Measurements from ENCODE around the gene DNTT.
A peak's percentile ranks its signal among the peaks of the same experiment; 100 is the strongest.
"Not testable (repeated sequence)": the region's sequence is repeated elsewhere in the genome, so short reads cannot be mapped to it uniquely, and the experiment has no call there.

The DNTT gene

DNA sequence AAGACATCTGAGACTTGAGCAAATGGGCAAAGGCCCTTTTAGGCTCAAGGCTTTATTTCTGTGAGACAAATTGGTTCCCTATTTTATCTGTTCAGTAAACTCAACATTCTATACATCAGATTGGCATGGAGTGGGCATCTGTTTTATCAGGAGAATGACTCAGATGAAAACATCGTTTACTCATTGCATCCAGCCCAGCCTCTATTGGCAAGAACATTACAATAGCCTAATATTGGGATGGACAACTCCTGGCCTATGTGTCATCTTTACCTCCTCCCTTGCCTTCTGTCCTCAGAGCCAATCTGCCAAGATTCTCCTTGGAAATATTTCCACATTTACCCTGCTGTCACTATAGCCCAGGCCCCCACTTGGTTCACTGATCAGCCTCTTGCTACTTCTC is 27.4 kb upstream of the DNTT start:
- peak; percentile 25 to 72 for DNase-seq

- DNase-seq, result no peak
These were observed 25.0 kb upstream of the DNTT start for GRCh38 chr10:96279191-96279641.

GRCh38 chr10:96280859-96281258 is 23.4 kb upstream of the DNTT start:
- DNase-seq, result no peak

DNA sequence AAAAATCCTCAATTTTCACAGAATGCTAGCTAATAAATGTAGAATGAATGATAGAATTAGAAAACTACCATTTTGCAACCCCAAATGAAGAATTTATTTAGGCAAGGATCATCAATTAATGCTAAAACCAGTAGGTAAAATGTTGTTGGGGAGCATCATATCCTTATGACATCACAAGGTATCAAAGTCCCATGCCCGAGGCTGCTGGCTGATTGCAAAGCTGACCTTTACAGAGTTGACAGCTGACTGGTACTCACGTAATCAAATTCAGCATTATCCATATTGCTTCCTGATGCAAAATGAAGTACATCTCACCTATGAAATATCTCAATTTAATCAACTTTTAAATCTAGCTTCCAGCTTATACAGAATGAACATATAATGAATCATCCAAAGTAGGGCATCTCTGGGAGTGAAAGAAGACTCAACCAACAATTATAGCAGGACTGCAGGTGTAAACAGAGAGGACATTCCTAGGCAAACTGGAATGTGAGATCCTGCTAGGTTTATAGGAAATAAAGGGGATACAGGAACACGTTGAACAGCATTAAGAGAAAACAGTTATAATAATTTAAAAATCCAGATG is 22.7 kb upstream of the DNTT start:
- no peak for DNase-seq

GRCh38 chr10:96283351-96283750 is 20.9 kb upstream of the DNTT start:
- DNase-seq, result no peak

DNA sequence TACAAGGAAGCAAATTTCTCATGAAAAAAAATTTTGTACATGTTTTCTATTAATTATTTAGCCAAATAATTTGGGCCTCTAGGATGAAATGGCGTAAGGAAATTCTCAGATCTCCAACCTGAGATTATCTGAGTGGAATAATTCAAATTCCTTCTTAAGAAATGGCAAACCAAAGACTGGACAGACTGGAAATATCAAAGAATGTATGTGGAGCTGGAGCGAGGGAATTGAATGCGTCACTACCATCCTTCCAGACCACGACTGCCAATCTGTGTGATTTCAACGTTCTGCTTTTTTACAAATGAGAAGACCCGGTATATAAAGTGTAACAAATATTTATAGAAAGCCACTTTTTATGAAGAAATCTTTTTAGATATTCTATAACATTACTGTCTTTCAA is 20.5 kb upstream of the DNTT start:
- no peak for DNase-seq

DNA sequence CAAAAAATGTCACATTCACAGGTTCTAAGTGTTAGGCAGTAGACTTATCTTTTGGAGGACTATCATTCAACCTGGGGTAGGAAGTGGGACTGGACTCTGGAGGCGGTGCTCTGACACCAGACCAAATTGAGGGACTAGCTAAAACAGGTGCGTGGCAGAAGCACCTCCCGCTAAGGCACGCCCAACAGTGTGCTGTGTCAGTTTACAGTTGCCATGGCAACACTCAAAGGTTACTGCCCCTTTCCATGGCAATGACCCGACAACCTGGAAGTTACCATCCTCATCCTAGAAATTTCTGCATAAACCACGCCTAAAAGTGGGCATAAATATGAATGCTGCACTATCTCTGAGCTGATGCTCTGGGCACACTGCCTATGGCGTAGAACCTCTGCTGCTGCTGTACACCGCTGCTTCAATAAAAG is 18.9 kb upstream of the DNTT start:
- DNase-seq, result no peak

- peak in 1 of 2 experiments; percentile 13 for DNase-seq
These were observed 16.7 kb upstream of the DNTT start for GRCh38 chr10:96287392-96288105.

DNA sequence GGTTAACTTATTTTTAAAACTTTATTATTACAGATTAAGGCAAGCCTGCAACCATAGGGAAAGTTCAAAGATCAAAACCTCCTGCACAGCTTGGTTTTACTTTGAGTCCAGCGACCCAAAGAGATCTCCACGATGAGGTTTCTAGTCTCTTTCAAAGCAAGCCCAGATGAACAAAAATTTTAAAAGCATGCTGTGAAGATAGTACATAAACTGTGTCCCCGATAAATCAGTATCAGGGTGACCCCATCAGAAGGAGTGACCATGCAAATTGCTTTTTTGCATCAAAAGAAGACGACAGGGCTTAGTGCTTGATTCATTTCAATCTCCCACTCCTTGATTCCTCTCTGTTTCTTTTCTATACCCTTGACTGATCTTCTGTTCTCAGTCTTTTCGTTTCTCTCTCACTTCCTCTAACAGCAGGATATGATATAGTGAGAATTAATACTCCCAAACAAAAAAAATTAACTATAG is 16.0 kb upstream of the DNTT start:
- DNase-seq, result no peak

GRCh38 chr10:96289218-96289910 is 14.9 kb upstream of the DNTT start:
- DNase-seq, result no peak

DNA sequence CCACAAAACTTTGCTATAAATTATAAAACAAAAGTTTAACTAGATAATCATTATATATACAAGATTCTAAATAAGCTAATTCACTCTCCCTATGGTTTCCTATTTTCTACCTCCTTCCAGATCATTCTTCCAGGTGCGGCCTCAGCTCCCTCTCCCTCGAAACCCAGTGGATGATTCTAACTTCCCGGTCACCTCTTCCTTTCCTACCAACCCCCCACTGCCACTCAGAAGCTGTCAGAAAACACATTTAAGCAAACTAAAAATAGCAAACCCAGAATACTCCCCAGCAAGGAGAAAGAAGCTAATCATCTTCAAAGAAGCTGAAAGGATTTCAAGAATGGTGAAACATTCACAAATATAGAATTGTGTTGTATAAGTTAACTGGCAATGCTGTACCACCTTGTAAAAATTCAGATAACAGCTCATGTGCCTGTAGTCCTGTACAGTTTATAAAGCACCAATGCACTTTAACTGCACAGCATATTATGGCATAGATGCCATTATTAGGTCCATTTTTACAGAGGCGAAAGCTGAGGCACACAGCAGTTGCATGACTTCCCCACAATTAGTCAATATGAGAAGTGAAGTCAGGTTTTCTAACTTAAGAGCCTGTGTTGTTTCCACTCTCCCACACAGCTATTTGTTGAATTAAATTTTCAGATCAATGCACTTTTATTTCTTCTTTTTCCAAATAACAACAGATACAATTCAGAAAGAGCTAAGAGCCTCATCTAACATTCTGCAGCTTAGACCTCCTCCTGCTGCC is 13.7 kb upstream of the DNTT start:
- no peak for DNase-seq

GRCh38 chr10:96292971-96293920 is 11.0 kb upstream of the DNTT start:
- peak in 1 of 2 experiments; percentile 42 for DNase-seq

- DNase-seq, result peak in 1 of 2 experiments; percentile 25
These were observed 8.8 kb upstream of the DNTT start for GRCh38 chr10:96295475-96295874.

GRCh38 chr10:96297486-96297885 is 6.7 kb upstream of the DNTT start:
- no peak for DNase-seq

DNA sequence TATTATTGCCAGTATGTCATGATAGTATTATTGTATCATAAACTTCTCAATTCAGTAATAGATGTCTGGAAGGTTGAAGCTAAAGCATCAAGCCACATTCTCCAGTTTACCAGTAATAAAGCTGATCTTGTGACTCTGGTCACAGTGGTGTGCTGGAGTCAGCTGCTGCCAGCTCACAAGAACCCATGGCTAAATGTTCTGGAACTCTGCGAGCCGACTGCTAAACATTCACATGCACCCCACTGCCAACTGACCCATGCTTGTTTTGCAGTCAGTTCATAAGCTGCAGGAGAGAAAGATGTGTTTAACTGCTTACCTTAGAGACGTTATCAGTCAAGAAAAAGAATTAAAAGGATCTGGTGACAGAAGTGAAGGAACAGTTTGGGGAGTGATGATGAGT is 5.9 kb upstream of the DNTT start:
- DNase-seq, result no peak

- peak in 1 of 2 experiments; percentile 38 for DNase-seq
These were observed 4.9 kb upstream of the DNTT start for GRCh38 chr10:96299383-96299782.

DNA sequence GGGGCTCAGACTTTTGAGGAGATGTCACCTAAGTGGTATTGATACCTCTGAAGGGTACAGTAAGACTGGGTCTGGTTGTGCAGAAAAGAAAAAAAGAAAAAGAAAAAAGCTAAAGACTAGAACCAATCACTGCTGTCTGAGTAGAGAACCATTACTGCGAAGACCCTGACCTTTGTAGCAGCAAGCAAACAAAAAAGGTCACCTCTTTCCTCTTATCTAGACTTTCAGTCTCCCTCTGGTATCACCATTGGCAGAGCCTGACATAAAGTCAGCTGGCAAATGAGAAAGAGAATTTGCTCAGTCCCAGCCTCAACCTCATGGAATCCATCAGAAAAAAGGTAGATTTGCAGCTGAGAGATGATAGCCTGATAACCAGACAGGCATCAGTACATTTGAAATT is 2.6 kb upstream of the DNTT start:
- DNase-seq, result no peak

- no peak for DNase-seq
These were observed 785 bp downstream of the DNTT start for GRCh38 chr10:96305019-96305418.

DNA sequence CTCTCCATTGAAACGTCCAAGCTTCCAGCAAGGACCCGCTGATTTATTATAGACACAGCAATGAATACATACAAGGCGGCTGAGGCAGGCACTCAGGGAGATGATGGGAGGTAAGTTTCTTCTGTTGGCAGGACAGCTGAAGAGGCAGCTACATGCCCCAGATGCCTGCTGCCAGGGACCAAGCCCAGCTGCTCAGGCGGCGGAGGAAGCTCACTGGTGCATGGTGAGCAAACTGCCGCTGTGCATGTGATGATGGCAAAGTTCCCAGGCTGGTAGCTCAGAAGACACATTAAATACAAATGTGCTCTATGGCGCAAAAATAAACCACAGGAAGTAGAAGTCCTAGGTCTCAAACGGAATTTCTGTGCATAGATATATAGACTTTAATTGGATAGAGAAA is 2.3 kb downstream of the DNTT start:
- DNase-seq, result peak; percentile 75 to 92

DNA sequence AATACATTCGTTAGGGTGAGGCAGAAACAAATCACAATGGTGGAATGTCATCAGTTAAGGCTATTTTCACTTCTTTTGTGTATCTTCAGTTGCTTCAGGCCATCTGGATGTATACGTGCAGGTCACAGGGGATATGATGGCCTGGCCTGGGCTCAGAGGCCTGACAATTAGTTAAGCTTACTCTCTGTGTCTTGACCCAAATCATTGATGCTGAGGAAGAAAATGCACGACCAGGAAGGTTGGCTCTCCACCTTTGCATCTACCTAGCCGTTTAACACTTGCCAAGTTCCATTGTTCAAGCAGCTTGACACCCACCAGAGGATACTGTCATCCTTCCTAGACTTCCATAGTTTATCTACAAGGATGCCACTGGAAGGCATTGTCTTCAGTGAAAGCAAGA is 4.6 kb downstream of the DNTT start:
- DNase-seq, result not testable (repeated sequence)

DNA sequence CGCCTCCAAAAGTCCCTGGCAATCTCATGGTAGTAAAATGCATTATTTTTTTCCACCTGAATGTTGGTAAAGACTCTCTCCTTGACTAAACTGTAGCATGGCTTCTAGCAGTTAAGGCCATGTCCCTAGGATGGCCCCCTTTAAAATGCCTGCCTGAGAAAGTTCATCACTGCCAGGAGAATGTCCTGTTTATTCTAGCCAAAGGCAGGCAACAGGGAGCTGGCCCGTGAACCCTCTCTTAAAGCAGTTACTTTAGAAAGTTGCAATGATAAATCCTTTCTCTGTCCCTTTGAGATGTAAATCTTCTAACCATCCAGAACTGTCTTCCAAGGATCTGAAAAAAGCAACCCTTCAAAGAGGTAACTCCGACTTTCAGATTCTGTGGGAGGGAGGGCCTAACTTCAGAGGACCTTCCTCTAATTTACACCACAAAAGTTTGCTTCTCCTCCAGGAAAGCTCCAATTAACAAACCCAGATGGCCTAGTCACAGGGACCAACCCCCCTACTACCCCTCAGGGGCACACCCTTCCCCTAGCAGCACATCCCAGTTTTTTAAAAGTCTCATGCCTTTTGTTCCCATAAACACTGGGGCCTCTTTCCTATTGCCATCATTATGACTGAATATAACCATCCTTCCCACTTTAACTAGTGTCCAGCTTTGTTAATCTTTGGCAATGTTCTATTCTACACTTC is 5.5 kb downstream of the DNTT start:
- DNase-seq, result no peak

- DNase-seq, result no peak
These were observed 6.1 kb downstream of the DNTT start for GRCh38 chr10:96310321-96310669.
